Prostate gland (tissue), 2 donors: ENCODE results near the gene MRPS5. TPM values are rescaled to one million over a fixed set of nuclear protein-coding genes. Genes with fewer than 3 reads are reported as not detected.

Experiments
- DNase-seq: peaks from one replicate; pipeline ENCODE4 v3.0.0-alpha.2; 2019; ENCODE audit warnings: low spot score
- H3K27ac ChIP-seq, 2 donors: fragments of 200-600 bp; sonication (generic); 2 replicates each; pipeline ENCODE4 v1.5.1; 2017 to 2019
- H3K27me3 ChIP-seq: fragments of 200-600 bp; sonication (generic); replicated peaks from 2 replicates; pipeline ENCODE4 v1.5.1; 2019; ENCODE audit not compliant: insufficient read depth
- H3K36me3 ChIP-seq, 2 donors: fragments of 200-600 bp; sonication (generic); 1 replicate in 1 of 2; 2 replicates in 1 of 2; pipeline versions ENCODE4 v1.5.1 to v1.8.1; 2017 to 2019
- H3K4me1 ChIP-seq: fragments of 200-600 bp; sonication (generic); replicated peaks from 2 replicates; pipeline ENCODE4 v1.5.1; 2019
- H3K4me3 ChIP-seq, 2 donors: fragments of 200-600 bp; sonication (generic); 2 replicates each; pipeline ENCODE4 v1.5.1; 2017 to 2019
- H3K9me3 ChIP-seq: fragments of 200-600 bp; sonication (generic); 2 replicates; pipeline ENCODE4 v1.5.1; 2017
- POLR2A ChIP-seq: fragments of 450-650 bp; IDR thresholded peaks from one replicate; pipeline ENCODE4 v1.6.1; 2016; ENCODE audit warnings: antibody characterized with exemption, mild to moderate bottlenecking
- POLR2AphosphoS5 ChIP-seq: sonication (generic); formaldehyde crosslinking; IDR thresholded peaks from one replicate; pipeline ENCODE4 v1.6.1; 2017; ENCODE audit warnings: antibody characterized with exemption
- WGBS: methylation state at CpG from one replicate; pipeline ENCODE4 v1.1.5; 2018; 5-methylcytosine and 5-hydroxymethylcytosine counted together
- intact Hi-C: fragments of 100-400 bp; cut with DNase I; formaldehyde crosslinking; loops from one replicate; pipeline ENCODE4 v1.14.2; 2022
- total RNA-seq, 2 donors: library from RNA; depleted of rRNA; stranded (reverse); fragments of >200 nt; gene quantifications; one replicate each; pipeline ENCODE4 v1.1.0, GENCODE V29; 2016
- TF ChIP-seq, protein P1 (sequence below), 4 experiments: fragments of 200-600 bp in 2 of 4; fragments of 450-650 bp in 2 of 4; sonication (generic) in 2 of 4; IDR thresholded peaks; 1 replicate in 3 of 4; 2 replicates in 1 of 4; pipeline ENCODE4 v1.5.1; 2016 to 2019; ENCODE audit warnings: antibody characterized with exemption in 4 of 4, mild to moderate bottlenecking in 2 of 4, moderate library complexity in 2 of 4

MRPS5 gene
- total RNA-seq, 2 donors from 2014 or later, result 35.0 to 49.9 TPM

DNA sequence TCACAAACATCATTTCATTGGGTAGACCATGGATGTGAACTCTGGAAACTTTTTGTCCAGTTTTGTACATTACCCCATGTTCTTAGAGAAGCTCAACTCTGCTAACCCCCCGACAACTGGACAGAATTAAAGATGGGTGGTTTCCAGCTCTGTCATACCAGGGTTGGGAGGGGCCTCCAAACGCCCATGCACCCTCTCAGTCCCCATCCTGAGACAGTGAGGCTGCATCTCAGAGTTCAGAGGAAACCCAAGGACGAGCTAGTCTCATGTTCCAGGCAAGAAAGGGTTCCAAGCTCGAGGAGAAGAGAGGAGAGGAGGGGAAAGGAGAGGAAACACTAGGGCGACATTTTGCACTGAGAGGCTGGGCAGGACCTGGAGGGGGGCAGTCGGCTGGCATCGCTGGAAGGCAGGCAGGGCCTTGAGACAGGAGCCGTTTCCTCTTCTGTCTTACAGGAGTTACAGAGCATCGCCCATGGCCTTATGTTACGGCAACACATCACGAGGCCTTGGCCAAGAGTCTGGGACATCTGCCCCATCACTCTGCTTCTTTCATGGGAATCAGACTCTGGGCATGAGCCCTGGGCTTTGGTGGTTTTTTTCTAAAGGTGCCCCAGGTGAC, 79.7 kb downstream of the MRPS5 start:
- H3K27me3 ChIP-seq, result no peaks in the 10 kb centered on the region
- H3K36me3 ChIP-seq, result no peaks in the 10 kb centered on the region
- DNase-seq, result no peak
- H3K4me3 ChIP-seq, result no peak overlapping the region
- H3K4me1 ChIP-seq, result no peaks in the 10 kb centered on the region
- 80% methylated on average over 11 of the region's 11 CpGs for WGBS
- H3K27ac ChIP-seq, result no peak overlapping the region
- intact Hi-C loops, result no loop called here
- no peaks in the 10 kb centered on the region for H3K9me3 ChIP-seq
- TF ChIP-seq POLR2AphosphoS5, result no peak
- TF ChIP-seq, protein P1, sequence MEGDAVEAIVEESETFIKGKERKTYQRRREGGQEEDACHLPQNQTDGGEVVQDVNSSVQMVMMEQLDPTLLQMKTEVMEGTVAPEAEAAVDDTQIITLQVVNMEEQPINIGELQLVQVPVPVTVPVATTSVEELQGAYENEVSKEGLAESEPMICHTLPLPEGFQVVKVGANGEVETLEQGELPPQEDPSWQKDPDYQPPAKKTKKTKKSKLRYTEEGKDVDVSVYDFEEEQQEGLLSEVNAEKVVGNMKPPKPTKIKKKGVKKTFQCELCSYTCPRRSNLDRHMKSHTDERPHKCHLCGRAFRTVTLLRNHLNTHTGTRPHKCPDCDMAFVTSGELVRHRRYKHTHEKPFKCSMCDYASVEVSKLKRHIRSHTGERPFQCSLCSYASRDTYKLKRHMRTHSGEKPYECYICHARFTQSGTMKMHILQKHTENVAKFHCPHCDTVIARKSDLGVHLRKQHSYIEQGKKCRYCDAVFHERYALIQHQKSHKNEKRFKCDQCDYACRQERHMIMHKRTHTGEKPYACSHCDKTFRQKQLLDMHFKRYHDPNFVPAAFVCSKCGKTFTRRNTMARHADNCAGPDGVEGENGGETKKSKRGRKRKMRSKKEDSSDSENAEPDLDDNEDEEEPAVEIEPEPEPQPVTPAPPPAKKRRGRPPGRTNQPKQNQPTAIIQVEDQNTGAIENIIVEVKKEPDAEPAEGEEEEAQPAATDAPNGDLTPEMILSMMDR (IDR thresholded peaks at IDR 0.05), result no peak
- no peak for TF ChIP-seq POLR2A

DNA sequence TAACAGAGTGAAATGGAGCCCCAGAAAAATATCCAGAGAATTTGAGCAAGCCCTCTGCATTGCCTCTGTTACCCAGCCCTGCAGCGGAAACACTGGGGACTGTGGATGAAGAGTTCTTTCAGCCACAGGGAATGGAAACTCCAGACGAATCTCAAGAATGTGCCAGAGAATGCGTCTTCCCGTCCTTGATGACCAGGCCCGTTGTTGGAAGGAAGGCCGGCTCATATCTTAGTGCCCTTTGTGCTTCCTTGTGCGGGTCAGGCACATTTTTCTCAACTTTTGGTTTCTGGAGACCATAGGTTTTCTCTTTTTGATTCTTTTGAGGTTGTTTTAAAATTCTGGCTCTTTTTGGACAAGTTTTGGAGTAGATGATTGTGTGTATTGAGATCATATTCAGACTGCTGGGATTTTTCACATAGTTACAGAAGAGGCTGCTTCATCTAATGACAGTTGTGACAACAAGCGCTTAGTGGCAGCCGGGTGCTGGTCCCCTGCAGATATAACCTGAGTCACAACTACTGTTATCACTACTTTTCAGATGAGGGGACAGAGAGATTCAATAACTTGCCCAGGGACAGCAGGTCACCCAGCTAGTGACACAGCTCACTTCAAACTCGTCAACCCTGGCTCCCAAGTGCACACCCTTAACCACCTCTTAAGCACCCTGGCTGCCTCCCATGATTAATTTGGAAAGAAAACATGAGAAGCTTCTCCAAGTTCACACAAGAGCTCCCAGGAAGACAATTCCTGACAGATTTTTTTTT, 80.4 kb downstream of the MRPS5 start:
- Histone ChIP-seq H3K9me3 (no peaks in the 10 kb centered on the region), H3K4me1 (no peaks in the 10 kb centered on the region), H3K27ac (no peak overlapping the region), H3K27me3 (no peaks in the 10 kb centered on the region), H3K4me3 (no peak overlapping the region), H3K36me3 (no peaks in the 10 kb centered on the region)
- no peak for DNase-seq
- TF ChIP-seq, protein P1 (IDR thresholded peaks at IDR 0.05), result no peak
- TF ChIP-seq POLR2A (no peak), POLR2AphosphoS5 (no peak)
- WGBS, result 85% methylated on average over 10 of the region's 10 CpGs
- intact Hi-C loops, result no loop called here

DNA sequence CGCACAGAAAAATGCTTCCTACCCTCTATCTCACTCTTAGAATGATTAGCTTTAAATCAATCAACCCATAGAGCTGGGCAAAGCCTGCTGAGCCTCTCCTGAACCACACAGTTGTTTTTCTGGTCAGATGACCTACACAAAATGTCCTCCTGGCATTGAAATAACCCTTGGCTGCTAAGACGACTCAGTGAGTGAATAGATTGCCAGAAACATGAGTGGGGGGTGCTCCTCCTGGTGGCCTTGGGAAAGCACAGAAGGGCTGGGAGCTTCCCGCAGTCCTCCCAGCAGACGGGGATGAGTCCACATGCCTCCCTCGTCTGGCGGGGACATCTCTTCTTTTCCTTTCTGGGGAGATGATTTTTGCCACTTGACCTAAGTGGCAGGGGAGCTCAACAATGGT, 81.2 kb downstream of the MRPS5 start:
- 77% methylated on average over 6 of the region's 6 CpGs for WGBS
- Histone ChIP-seq H3K27me3 (no peaks in the 10 kb centered on the region), H3K4me1 (no peaks in the 10 kb centered on the region), H3K27ac (no peak overlapping the region), H3K36me3 (no peaks in the 10 kb centered on the region), H3K9me3 (no peaks in the 10 kb centered on the region), H3K4me3 (no peak overlapping the region)
- intact Hi-C loops, result no loop called here
- TF ChIP-seq POLR2AphosphoS5, result no peak
- TF ChIP-seq, protein P1 (IDR thresholded peaks at IDR 0.05), result no peak
- TF ChIP-seq POLR2A, result no peak
- DNase-seq, result no peak

DNA sequence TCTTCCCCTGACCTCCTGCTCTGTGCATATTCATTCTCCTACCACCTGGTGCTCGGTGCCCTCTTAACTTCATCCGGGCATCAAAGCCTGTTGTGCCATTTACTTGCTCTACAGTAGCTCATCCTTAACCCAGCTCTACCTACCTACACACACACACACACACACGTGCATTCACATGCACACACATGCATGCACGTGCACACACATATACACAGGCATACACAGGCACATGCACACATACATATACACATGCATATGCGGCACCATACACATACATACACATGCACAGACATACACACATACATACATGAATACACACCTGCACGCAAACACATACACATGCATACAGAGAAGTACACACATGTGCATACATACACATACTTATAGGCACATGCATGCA, 81.6 kb downstream of the MRPS5 start:
- no peaks in the 10 kb centered on the region for H3K4me1 ChIP-seq
- WGBS, result 90% methylated on average over 6 of the region's 6 CpGs

More for the DNA sequence above, 81.6 kb downstream of the MRPS5 start:
- Histone ChIP-seq H3K4me3 (no peak overlapping the region), H3K27ac (no peak overlapping the region), H3K9me3 (no peaks in the 10 kb centered on the region), H3K36me3 (no peaks in the 10 kb centered on the region), H3K27me3 (no peaks in the 10 kb centered on the region)
- TF ChIP-seq, protein P1 (IDR thresholded peaks at IDR 0.05), result no peak
- TF ChIP-seq POLR2AphosphoS5, result no peak
- no peak for TF ChIP-seq POLR2A
- intact Hi-C loops, result no loop called here
- no peak for DNase-seq
